NT2/D1 (cell line): ENCODE measurements around the gene FAXDC2.

Experiments used
- DNase-seq: peaks from one replicate; pipeline ENCODE4 v3.0.0-alpha.2; 2011; ENCODE audit warnings: low read depth, low spot score
- H3K27me3 ChIP-seq: 2 replicates; pipeline ENCODE4 v1.6.0; 2011; ENCODE audit warnings: mild to moderate bottlenecking; ENCODE audit not compliant: insufficient read length, insufficient read depth
- H3K36me3 ChIP-seq: 2 replicates; pipeline ENCODE4 v1.6.1; 2011; ENCODE audit warnings: mild to moderate bottlenecking, low read length, mixed read lengths; ENCODE audit not compliant: insufficient read depth, insufficient read length
- H3K4me1 ChIP-seq: 2 replicates; pipeline ENCODE4 v1.5.1; 2011; ENCODE audit not compliant: insufficient read depth, insufficient read length
- H3K4me3 ChIP-seq: 2 replicates; pipeline ENCODE4 v1.5.1; 2011; ENCODE audit warnings: low read depth; ENCODE audit not compliant: insufficient read length
- H3K9ac ChIP-seq: 2 replicates; pipeline ENCODE4 v1.6.0; 2011; ENCODE audit warnings: low read depth; ENCODE audit not compliant: insufficient read length
- H3K9me3 ChIP-seq: 2 replicates; pipeline ENCODE4 v1.5.1; 2011; ENCODE audit warnings: mild to moderate bottlenecking, low read length; ENCODE audit not compliant: insufficient read depth
- SUZ12 ChIP-seq: IDR thresholded peaks from 2 replicates; pipeline ENCODE4 v1.6.1; 2011; ENCODE audit not compliant: insufficient read length, insufficient read depth; ENCODE audit errors: extremely low read depth
- YY1 ChIP-seq: IDR thresholded peaks from 2 replicates; pipeline ENCODE4 v1.6.1; 2011; ENCODE audit not compliant: insufficient read length, insufficient read depth
- ZNF274 ChIP-seq: IDR thresholded peaks from 2 replicates; pipeline ENCODE4 v1.6.1; 2011; ENCODE audit warnings: mild to moderate bottlenecking, low read depth, low read length

The FAXDC2 gene

DNA sequence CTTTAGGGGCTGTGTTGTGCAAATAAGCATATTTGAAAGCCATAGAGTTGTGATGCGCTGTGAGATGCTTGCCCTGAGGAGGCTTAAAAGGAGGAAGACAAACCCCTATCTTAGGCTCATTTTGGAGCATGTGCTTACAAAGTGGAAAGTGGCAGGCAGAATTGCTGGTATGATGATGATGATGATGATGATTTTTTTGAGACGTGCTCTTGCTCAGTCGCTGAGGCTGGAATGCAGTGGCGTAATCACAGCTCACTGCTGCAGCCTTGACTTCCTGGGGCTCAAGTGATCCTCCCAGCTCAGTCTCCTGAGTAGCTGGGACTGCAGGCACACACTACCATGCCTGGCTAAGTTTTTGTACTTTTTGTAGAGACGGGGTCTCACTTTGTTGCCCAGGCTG is 9.7 kb upstream of the FAXDC2 start:
- H3K4me1 ChIP-seq: no peaks in the 10 kb centered on the region
- TF ChIP-seq ZNF274 (no peak), YY1 (no peak), SUZ12 (no peak)
- DNase-seq: no peak
- H3K9ac ChIP-seq: peak overlapping the region; percentile 68
- no peaks in the 10 kb centered on the region for H3K9me3 ChIP-seq
- peaks cover 22% of the 10 kb centered on the region for H3K36me3 ChIP-seq
- H3K4me3 ChIP-seq: peak overlapping the region; percentile 2
- no peaks in the 10 kb centered on the region for H3K27me3 ChIP-seq

GRCh38 chr5:154858972-154859871 is 8.8 kb upstream of the FAXDC2 start:
- H3K4me1 ChIP-seq: no peaks in the 10 kb centered on the region
- H3K9ac ChIP-seq: peak overlapping the region; percentile 88
- H3K4me3 ChIP-seq: peak overlapping the region; percentile 46
- DNase-seq: no peak
- no peaks in the 10 kb centered on the region for H3K27me3 ChIP-seq
- no peaks in the 10 kb centered on the region for H3K9me3 ChIP-seq
- TF ChIP-seq SUZ12: no peak
- TF ChIP-seq ZNF274: no peak
- no peak for TF ChIP-seq YY1
- H3K36me3 ChIP-seq: peaks cover 16% of the 10 kb centered on the region

DNA sequence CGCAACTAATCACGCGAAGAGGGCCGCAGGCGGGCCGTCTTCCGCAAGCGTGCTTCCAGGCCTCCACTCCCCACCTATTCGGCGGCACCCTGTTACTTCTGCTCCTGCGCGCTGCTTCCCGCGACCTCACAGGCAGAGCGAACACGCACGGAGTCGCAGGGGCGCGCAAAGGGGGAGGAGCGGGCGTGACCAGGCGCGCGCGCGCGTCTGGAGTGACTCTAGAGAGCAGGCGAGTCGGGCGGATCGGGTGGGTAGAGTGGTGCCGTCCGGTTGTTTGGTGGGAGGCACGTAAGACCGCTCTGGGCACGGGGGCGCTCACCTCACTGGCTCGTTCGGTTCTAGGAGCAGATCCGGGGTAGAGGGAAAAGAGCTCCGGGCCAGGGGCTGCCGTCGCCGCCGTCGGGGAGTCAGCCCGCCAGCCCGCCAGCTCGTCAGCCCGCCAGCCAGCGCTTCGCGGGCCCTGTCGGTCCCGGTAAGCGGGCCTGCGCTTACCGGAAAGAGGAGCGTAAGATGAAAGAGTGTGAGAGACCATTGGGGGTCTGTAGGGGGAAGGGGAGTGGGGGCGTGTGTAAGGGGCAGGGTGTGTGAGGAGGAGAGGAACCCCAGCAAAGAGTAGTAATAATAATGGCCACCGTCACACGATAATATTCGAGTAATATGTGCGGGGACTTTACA is 8.0 kb upstream of the FAXDC2 start, which contains the start of gene CNOT8:
TSS of gene CNOT8 (plus strand) at position 331 of the 675 bp plus-strand sequence. CDS start 4,652 bp downstream, outside the sequence.
- H3K4me1 ChIP-seq: no peaks in the 10 kb centered on the region
- no peaks in the 10 kb centered on the region for H3K9me3 ChIP-seq
- peaks cover 13% of the 10 kb centered on the region for H3K36me3 ChIP-seq
- DNase-seq: peak; percentile 90
- peak within 1 kb of the TSS; percentile 46 for H3K4me3 ChIP-seq
- no peaks in the 10 kb centered on the region for H3K27me3 ChIP-seq
- H3K9ac ChIP-seq: peak within 1 kb of the TSS; percentile 90
- no peak for TF ChIP-seq ZNF274
- TF ChIP-seq SUZ12: no peak
- no peak for TF ChIP-seq YY1

GRCh38 chr5:154857530-154858296 is 7.3 kb upstream of the FAXDC2 start:
- no peaks in the 10 kb centered on the region for H3K4me1 ChIP-seq
- H3K9me3 ChIP-seq: no peaks in the 10 kb centered on the region
- DNase-seq: peak; percentile 85
- H3K27me3 ChIP-seq: no peaks in the 10 kb centered on the region
- peaks cover 8% of the 10 kb centered on the region for H3K36me3 ChIP-seq
- H3K4me3 ChIP-seq: peak overlapping the region; percentile 46
- H3K9ac ChIP-seq: peak overlapping the region; percentile 90
- TF ChIP-seq YY1: no peak

- Histone ChIP-seq H3K4me3 (no peak overlapping the region), H3K9me3 (no peaks in the 10 kb centered on the region), H3K27me3 (no peaks in the 10 kb centered on the region), H3K9ac (no peak overlapping the region), H3K36me3 (no peaks in the 10 kb centered on the region), H3K4me1 (no peaks in the 10 kb centered on the region)
- DNase-seq: no peak
- no peak for TF ChIP-seq ZNF274
- TF ChIP-seq SUZ12: no peak
- TF ChIP-seq YY1: no peak
Measured at GRCh38 chr5:154851351-154851750, 948 bp upstream of the FAXDC2 start.

DNA sequence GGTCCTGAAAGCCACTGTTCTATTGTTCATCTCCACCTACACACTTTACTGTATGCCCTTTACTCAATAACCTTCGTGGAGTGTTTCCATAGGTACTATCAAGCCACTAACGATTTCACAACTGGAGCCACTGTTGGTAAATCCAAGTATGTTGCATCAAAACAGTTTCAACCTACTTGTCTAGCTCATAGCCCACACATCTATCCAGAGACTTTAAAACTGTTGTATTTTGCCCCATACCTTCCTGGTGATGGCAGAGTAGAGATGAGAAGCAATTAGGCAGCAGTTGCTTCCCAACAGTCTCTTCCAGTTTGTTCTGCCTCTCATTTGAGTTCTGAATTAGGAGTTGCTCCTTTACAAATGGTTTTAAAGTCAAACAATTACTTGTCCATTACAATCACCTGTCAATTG is 607 bp downstream of the FAXDC2 start:
- Histone ChIP-seq H3K27me3 (no peaks in the 10 kb centered on the region), H3K9ac (no peak overlapping the region), H3K4me1 (no peaks in the 10 kb centered on the region), H3K4me3 (peak overlapping the region; percentile 43), H3K9me3 (no peaks in the 10 kb centered on the region), H3K36me3 (no peaks in the 10 kb centered on the region)
- no peak for DNase-seq
- no peak for TF ChIP-seq YY1
- TF ChIP-seq ZNF274: no peak
- TF ChIP-seq SUZ12: no peak
